HepG2 (cell line): Measurements from ENCODE around the gene MND1. TPM values are rescaled to one million over a fixed set of nuclear protein-coding genes. Genes with fewer than 3 reads are reported as not detected.

ENCODE experiments used
- ATAC-seq: fragments of 200-7000 bp; cut with Tn5 transposase; 3 replicates; pipeline ENCODE4 v1.9.1; 2020; ENCODE audit warnings: mild to moderate bottlenecking, moderate library complexity
- BruUV-seq: library from RNA; stranded (reverse); fragments of 400-500 nt; replicated peaks from 2 replicates; lab custom pipeline; 2021; lab: Mats Ljungman, UMichigan
- CTCF ChIA-PET: fragments of 300-600 bp; formaldehyde crosslinking; extraction: SDS; loops from one replicate; lab custom pipeline; 2021; ENCODE audit warnings: low total read pairs, inconsistent platforms, low intra/inter-chr PET ratio; lab: Yijun Ruan, JAX
- POLR2A ChIA-PET: fragments of 350-600 bp; sonication (Branson Sonifier 250); formaldehyde crosslinking; loops from one replicate; lab custom pipeline; 2020; ENCODE audit warnings: antibody characterized with exemption, inconsistent platforms; lab: Yijun Ruan, JAX
- DNase-seq: peaks from one replicate; pipeline ENCODE4 v3.0.0-alpha.2; 2015; ENCODE audit warnings: low spot score
- FAIRE-seq: peaks from 3 replicates; lab custom pipeline; 2011; peaks lifted over from hg19 to GRCh38; lab: Jason Lieb, UNC
- H2AFZ ChIP-seq: one replicate; pipeline ENCODE4 v1.6.1; 2011; ENCODE audit warnings: low read length, inconsistent platforms
- H3K27ac ChIP-seq: fragments of 300-600 bp; 3 replicates; pipeline ENCODE4 v1.8.0; 2011; ENCODE audit warnings: mixed run types, mild to moderate bottlenecking, mixed read lengths, low read length, inconsistent platforms; ENCODE audit not compliant: insufficient read depth; ENCODE audit errors: extremely low read length
- H3K27me3 ChIP-seq, 2 experiments: fragments of 200-600 bp in 1 of 2; 2 replicates in 1 of 2; 3 replicates in 1 of 2; pipeline versions ENCODE4 v1.6.0 to v1.8.0; 2011; ENCODE audit warnings: low read length in 2 of 2, mild to moderate bottlenecking in 2 of 2, moderate library complexity in 2 of 2, inconsistent platforms in 1 of 2; ENCODE audit not compliant: insufficient read depth in 2 of 2, control insufficient read depth in 1 of 2
- H3K36me3 ChIP-seq, 2 experiments: fragments of 200-600 bp in 1 of 2; replicated peaks in 1 of 2; 2 replicates in 1 of 2; 3 replicates in 1 of 2; pipeline versions ENCODE4 v1.5.1 to v1.8.0; 2011; ENCODE audit warnings: low read length in 2 of 2, inconsistent platforms in 1 of 2; ENCODE audit not compliant: insufficient read depth in 2 of 2, control insufficient read depth in 1 of 2
- H3K4me1 ChIP-seq: 2 replicates; pipeline ENCODE4 v1.5.1; 2012; ENCODE audit warnings: low read length, inconsistent platforms; ENCODE audit not compliant: insufficient read depth
- H3K4me2 ChIP-seq: 2 replicates; pipeline ENCODE4 v1.6.0; 2011; ENCODE audit warnings: low read depth, low read length, inconsistent platforms
- H3K4me3 ChIP-seq, 3 experiments: fragments of 200-600 bp in 1 of 3; sonication (generic), shearing (Covaris generic) in 1 of 3; replicated peaks in 1 of 3; 2 replicates each; pipeline ENCODE4 v1.5.1; 2011 to 2016; ENCODE audit warnings: low read length in 3 of 3, inconsistent platforms in 2 of 3, low read depth in 2 of 3, mild to moderate bottlenecking in 2 of 3, control low read depth in 1 of 3, mixed read lengths in 1 of 3; ENCODE audit not compliant: insufficient read depth in 1 of 3
- H3K79me2 ChIP-seq: one replicate; pipeline ENCODE4 v1.6.1; 2011; ENCODE audit warnings: low read length, inconsistent platforms; ENCODE audit not compliant: insufficient read depth
- H3K9ac ChIP-seq: 2 replicates; pipeline ENCODE4 v1.6.0; 2011; ENCODE audit warnings: mild to moderate bottlenecking, low read depth, low read length, inconsistent platforms; ENCODE audit not compliant: insufficient read depth
- H3K9me3 ChIP-seq: 2 replicates; pipeline ENCODE4 v1.5.1; 2012; ENCODE audit warnings: mild to moderate bottlenecking, low read length
- H4K20me1 ChIP-seq: 2 replicates; pipeline ENCODE4 v1.6.0; 2011; ENCODE audit warnings: inconsistent platforms, mild to moderate bottlenecking, low read length, moderate library complexity; ENCODE audit not compliant: insufficient read depth
- CBX1 ChIP-seq: IDR thresholded peaks from one replicate; pipeline ENCODE4 v1.6.1; 2016; ENCODE audit warnings: antibody characterized with exemption, low read depth
- CEBPB ChIP-seq: IDR thresholded peaks from 2 replicates; pipeline ENCODE4 v1.6.1; 2011; ENCODE audit warnings: low read depth, low read length, improper control_type of control experiment, borderline replicate concordance
- ISX ChIP-seq: sonication (generic); formaldehyde crosslinking; conservative IDR thresholded peaks from 2 replicates; pipeline ENCODE4 v1.5.0; 2020; ENCODE audit warnings: missing genetic modification reagents
- LCORL ChIP-seq, 2 experiments: fragments of 450-650 bp in 1 of 2; sonication (generic) in 1 of 2; formaldehyde crosslinking in 1 of 2; IDR thresholded peaks; 2 replicates each; pipeline versions ENCODE4 v1.5.0 to v1.6.1; 2017 to 2020; ENCODE audit warnings: antibody characterized with exemption in 1 of 2, missing genetic modification reagents in 1 of 2
- MTA3 ChIP-seq: sonication (generic); formaldehyde crosslinking; IDR thresholded peaks from 2 replicates; pipeline ENCODE4 v1.4.0; 2020; ENCODE audit warnings: missing genetic modification reagents
- SMARCC2 ChIP-seq: fragments of 450-650 bp; IDR thresholded peaks from 2 replicates; pipeline ENCODE4 v1.6.1; 2017; ENCODE audit warnings: antibody characterized with exemption, mild to moderate bottlenecking
- SP4 ChIP-seq: sonication (generic); formaldehyde crosslinking; IDR thresholded peaks from 2 replicates; pipeline ENCODE4 v1.8.1; 2023; ENCODE audit warnings: mild to moderate bottlenecking, missing genetic modification reagents
- ZKSCAN5 ChIP-seq: sonication (generic); formaldehyde crosslinking; IDR thresholded peaks from 2 replicates; pipeline ENCODE4 v1.5.1; 2020; ENCODE audit warnings: mild to moderate bottlenecking, missing genetic modification reagents
- ZNF367 ChIP-seq: sonication (generic); formaldehyde crosslinking; IDR thresholded peaks from 2 replicates; pipeline ENCODE4 v1.4.0; 2020; ENCODE audit warnings: missing genetic modification reagents, borderline replicate concordance
- WGBS: methylation state at CpG from one replicate; pipeline ENCODE4 v1.1.6; 2017; ENCODE audit warnings: low lambda C conversion rate; 5-methylcytosine and 5-hydroxymethylcytosine counted together
- in situ Hi-C: cut with HindIII; loops from 2 replicates; pipeline ENCODE4 v1.10.0; 2017; ENCODE audit warnings: low pct_unique_long_range_greater_than_20kb; ENCODE audit not compliant: extremely low pct_ligation_motif_present
- intact Hi-C: fragments of 100-400 bp; cut with micrococcal nuclease; formaldehyde crosslinking; loops from one replicate; pipeline ENCODE4 v1.10.0; 2022; ENCODE audit not compliant: unreplicated experiment
- polyA plus RNA-seq, 8 experiments: library from polyadenylated mRNA; depleted of rRNA in 3 of 8; stranded (reverse) in 7 of 8; unstranded in 1 of 8; fragments of >200 nt; fragmentation: Illumina TruSeq in 4 of 8; extraction: Trizol in 4 of 8; gene quantifications; 2 replicates each; pipeline versions ENCODE4 v1.2.1 to v1.2.3, GENCODE V29; 2011 to 2016; ENCODE audit warnings: low read depth in 4 of 8, missing spikeins in 1 of 8, mixed read lengths in 1 of 8; ENCODE audit not compliant: insufficient read depth in 1 of 8
- total RNA-seq, 5 experiments: library from RNA; depleted of rRNA; stranded (reverse); fragments of >200 nt; fragmentation: Illumina TruSeq; extraction: Trizol; gene quantifications; 2 replicates each; pipeline ENCODE4 v1.2.3, GENCODE V29; 2016; ENCODE audit warnings: low read depth in 1 of 5
- TF ChIP-seq, protein P1 (sequence below): conservative IDR thresholded peaks from 2 replicates; pipeline ENCODE4 v1.6.1; 2018; ENCODE audit warnings: missing genetic modification reagents
- TF ChIP-seq, protein P2 (sequence below): sonication (generic); formaldehyde crosslinking; conservative IDR thresholded peaks from 2 replicates; pipeline ENCODE4 v1.8.0; 2022; ENCODE audit warnings: missing genetic modification reagents
- TF ChIP-seq, protein P3 (sequence below): sonication (generic); formaldehyde crosslinking; IDR thresholded peaks from 2 replicates; pipeline ENCODE4 v1.4.0; 2020; ENCODE audit warnings: missing genetic modification reagents, borderline replicate concordance
- TF ChIP-seq, protein P4 (sequence below): sonication (generic); formaldehyde crosslinking; IDR thresholded peaks from 2 replicates; pipeline ENCODE4 v1.8.0; 2022; ENCODE audit warnings: missing genetic modification reagents, low read depth, mild to moderate bottlenecking, borderline replicate concordance
- TF ChIP-seq, protein P5 (sequence below): sonication (generic); formaldehyde crosslinking; IDR thresholded peaks from 2 replicates; pipeline ENCODE4 v1.4.0; 2020; ENCODE audit warnings: missing genetic modification reagents, borderline replicate concordance

MND1 gene
- total and polyA plus RNA-seq, 2 of the 13 experiments (the other 11 are each of a cell fraction or from before 2014, with no cell fraction given), result 4.8 to 30.7 TPM

DNA sequence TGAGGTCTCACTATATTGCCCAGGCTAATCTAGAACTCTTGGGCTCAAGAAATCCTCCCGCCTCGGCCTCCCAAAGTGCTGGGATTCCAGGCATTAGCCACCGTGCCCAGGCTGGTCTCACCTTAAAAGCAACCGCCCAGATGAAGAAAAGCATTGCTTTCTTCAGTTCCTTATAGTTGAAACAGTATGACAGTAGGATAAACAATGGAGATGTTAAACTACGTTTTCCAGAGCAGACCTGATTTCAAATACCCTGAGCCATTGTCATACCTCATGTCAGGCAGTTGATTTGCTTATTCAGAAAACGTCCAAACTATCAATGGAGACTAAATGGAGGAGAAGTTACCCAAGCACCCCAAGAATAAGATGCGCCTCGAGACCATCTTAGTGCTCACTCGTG is 95.3 kb downstream of the MND1 start:
- no TSS peak for BruUV-seq
- H3K9me3 ChIP-seq, result no peaks in the 10 kb centered on the region
- no peaks in the 10 kb centered on the region for H3K79me2 ChIP-seq
- H3K4me2 ChIP-seq, result no peak overlapping the region
- ChIA-PET CTCF (no interaction called here), POLR2A (no interaction called here)
- H3K27ac ChIP-seq, result no peak overlapping the region
- FAIRE-seq (no peak), ATAC-seq (no peak), DNase-seq (no peak)
- no peaks in the 10 kb centered on the region for H3K36me3 ChIP-seq
- H3K4me1 ChIP-seq, result no peaks in the 10 kb centered on the region
- H3K4me3 ChIP-seq, result no peak overlapping the region
- H2AFZ ChIP-seq, result no peak overlapping the region
- no peaks in the 10 kb centered on the region for H3K27me3 ChIP-seq
- intact Hi-C loops, result loop anchor here (10.0 kb wide), 1 partner anchor 205 kb away; no protein-coding TSS in a partner anchor
- WGBS, result 62% methylated on average over 9 of the region's 9 CpGs
- H4K20me1 ChIP-seq, result no peaks in the 10 kb centered on the region
- in situ Hi-C loops, result loop anchor here (5.0 kb wide), 1 partner anchor 132 kb away; no protein-coding TSS in a partner anchor
- no peak overlapping the region for H3K9ac ChIP-seq
- TF ChIP-seq, protein P1, sequence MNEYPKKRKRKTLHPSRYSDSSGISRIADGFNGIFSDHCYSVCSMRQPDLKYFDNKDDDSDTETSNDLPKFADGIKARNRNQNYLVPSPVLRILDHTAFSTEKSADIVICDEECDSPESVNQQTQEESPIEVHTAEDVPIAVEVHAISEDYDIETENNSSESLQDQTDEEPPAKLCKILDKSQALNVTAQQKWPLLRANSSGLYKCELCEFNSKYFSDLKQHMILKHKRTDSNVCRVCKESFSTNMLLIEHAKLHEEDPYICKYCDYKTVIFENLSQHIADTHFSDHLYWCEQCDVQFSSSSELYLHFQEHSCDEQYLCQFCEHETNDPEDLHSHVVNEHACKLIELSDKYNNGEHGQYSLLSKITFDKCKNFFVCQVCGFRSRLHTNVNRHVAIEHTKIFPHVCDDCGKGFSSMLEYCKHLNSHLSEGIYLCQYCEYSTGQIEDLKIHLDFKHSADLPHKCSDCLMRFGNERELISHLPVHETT (CRISPR knock-in tag), result no peak
- TF ChIP-seq, protein P2, sequence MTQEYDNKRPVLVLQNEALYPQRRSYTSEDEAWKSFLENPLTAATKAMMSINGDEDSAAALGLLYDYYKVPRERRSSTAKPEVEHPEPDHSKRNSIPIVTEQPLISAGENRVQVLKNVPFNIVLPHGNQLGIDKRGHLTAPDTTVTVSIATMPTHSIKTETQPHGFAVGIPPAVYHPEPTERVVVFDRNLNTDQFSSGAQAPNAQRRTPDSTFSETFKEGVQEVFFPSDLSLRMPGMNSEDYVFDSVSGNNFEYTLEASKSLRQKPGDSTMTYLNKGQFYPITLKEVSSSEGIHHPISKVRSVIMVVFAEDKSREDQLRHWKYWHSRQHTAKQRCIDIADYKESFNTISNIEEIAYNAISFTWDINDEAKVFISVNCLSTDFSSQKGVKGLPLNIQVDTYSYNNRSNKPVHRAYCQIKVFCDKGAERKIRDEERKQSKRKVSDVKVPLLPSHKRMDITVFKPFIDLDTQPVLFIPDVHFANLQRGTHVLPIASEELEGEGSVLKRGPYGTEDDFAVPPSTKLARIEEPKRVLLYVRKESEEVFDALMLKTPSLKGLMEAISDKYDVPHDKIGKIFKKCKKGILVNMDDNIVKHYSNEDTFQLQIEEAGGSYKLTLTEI (CRISPR knock-in tag), result no peak
- TF ChIP-seq ZNF367 (CRISPR knock-in tag), result no peak
- TF ChIP-seq SP4 (CRISPR knock-in tag), result no peak
- TF ChIP-seq, protein P3, sequence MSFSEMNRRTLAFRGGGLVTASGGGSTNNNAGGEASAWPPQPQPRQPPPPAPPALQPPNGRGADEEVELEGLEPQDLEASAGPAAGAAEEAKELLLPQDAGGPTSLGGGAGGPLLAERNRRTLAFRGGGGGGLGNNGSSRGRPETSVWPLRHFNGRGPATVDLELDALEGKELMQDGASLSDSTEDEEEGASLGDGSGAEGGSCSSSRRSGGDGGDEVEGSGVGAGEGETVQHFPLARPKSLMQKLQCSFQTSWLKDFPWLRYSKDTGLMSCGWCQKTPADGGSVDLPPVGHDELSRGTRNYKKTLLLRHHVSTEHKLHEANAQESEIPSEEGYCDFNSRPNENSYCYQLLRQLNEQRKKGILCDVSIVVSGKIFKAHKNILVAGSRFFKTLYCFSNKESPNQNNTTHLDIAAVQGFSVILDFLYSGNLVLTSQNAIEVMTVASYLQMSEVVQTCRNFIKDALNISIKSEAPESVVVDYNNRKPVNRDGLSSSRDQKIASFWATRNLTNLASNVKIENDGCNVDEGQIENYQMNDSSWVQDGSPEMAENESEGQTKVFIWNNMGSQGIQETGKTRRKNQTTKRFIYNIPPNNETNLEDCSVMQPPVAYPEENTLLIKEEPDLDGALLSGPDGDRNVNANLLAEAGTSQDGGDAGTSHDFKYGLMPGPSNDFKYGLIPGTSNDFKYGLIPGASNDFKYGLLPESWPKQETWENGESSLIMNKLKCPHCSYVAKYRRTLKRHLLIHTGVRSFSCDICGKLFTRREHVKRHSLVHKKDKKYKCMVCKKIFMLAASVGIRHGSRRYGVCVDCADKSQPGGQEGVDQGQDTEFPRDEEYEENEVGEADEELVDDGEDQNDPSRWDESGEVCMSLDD (CRISPR knock-in tag), result no peak
- TF ChIP-seq CBX1, result no peak
- TF ChIP-seq ZKSCAN5 (CRISPR knock-in tag), result no peak
- no peak for TF ChIP-seq SMARCC2
- TF ChIP-seq, protein P4, sequence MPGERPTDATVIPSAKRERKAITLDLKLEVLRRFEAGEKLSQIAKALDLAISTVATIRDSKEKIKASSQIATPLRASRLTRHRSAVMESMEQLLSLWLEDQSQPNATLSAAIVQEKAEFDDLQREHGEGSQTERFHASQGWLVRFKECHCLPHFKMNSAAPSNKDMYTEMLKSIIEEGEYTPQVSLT (CRISPR knock-in tag), result no peak
- no peak for TF ChIP-seq LCORL (IDR thresholded peaks at IDR 0.05)
- no peak for TF ChIP-seq LCORL (CRISPR knock-in tag; IDR thresholded peaks at IDR 0.05)
- TF ChIP-seq, protein P5, sequence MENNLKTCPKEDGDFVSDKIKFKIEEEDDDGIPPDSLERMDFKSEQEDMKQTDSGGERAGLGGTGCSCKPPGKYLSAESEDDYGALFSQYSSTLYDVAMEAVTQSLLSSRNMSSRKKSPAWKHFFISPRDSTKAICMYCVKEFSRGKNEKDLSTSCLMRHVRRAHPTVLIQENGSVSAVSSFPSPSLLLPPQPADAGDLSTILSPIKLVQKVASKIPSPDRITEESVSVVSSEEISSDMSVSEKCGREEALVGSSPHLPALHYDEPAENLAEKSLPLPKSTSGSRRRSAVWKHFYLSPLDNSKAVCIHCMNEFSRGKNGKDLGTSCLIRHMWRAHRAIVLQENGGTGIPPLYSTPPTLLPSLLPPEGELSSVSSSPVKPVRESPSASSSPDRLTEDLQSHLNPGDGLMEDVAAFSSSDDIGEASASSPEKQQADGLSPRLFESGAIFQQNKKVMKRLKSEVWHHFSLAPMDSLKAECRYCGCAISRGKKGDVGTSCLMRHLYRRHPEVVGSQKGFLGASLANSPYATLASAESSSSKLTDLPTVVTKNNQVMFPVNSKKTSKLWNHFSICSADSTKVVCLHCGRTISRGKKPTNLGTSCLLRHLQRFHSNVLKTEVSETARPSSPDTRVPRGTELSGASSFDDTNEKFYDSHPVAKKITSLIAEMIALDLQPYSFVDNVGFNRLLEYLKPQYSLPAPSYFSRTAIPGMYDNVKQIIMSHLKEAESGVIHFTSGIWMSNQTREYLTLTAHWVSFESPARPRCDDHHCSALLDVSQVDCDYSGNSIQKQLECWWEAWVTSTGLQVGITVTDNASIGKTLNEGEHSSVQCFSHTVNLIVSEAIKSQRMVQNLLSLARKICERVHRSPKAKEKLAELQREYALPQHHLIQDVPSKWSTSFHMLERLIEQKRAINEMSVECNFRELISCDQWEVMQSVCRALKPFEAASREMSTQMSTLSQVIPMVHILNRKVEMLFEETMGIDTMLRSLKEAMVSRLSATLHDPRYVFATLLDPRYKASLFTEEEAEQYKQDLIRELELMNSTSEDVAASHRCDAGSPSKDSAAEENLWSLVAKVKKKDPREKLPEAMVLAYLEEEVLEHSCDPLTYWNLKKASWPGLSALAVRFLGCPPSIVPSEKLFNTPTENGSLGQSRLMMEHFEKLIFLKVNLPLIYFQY (CRISPR knock-in tag), result no peak
- TF ChIP-seq ISX (CRISPR knock-in tag), result no peak
- TF ChIP-seq MTA3 (CRISPR knock-in tag), result no peak
- no peak for TF ChIP-seq CEBPB
